Measurements from ENCODE around the gene KPNA3. TPM values are rescaled to one million over a fixed set of nuclear protein-coding genes. Genes with fewer than 3 reads are reported as not detected.
A peak's percentile ranks its signal among the peaks of the same experiment; 100 is the strongest.

The KPNA3 gene
- total RNA-seq, 1 experiment from 2014 or later, result 49.7 TPM

DNA sequence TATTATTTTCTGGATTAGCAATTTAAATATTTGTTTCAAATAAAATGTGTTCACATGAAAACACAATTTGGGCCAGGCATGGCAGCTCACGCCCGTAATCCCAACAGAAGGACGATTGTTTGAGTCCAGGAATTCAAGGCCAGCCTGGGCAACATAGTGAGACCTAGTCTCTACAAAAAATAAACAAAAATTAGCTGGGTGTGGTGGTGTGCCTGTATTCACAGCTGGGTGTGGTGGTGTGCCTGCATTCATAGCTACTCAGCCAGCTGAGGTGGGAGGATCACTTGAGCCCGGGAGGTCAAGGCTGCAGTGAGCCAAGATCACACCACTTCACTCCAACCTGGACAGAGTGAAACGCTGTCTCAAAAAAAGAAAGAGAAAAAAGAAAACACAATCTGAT is 46.4 kb downstream of the KPNA3 start:
- no peak for DNase-seq
- Histone ChIP-seq H3K4me2 (ENCODE audit: insufficient read depth, insufficient read length, low read length) (no peak overlapping the region), H3K23ac (ENCODE audit: insufficient read length, low read depth, low read length) (no peak overlapping the region), H4K20me1 (ENCODE audit: control insufficient read depth, insufficient read depth, insufficient read length) (no peaks in the 10 kb centered on the region), H3K79me2 (ENCODE audit: insufficient read depth, low read length) (peaks cover 4% of the 10 kb centered on the region; the same call in 1 of the 2 replicates), H3K23me2 (ENCODE audit: insufficient read length, low read depth, low read length, poor library complexity, severe bottlenecking) (no peaks in the 10 kb centered on the region), H2BK120ac (ENCODE audit: low read depth, low read length, poor library complexity, severe bottlenecking) (no peak overlapping the region), H4K91ac (ENCODE audit: insufficient read length, low read depth, low read length) (no peak overlapping the region), H3K27ac (ENCODE audit: insufficient read length, low read depth, low read length) (no peak overlapping the region), H4K5ac (ENCODE audit: insufficient read length, low read depth, low read length) (no peak overlapping the region), H3K56ac (ENCODE audit: insufficient read length, low read depth, low read length) (no peak overlapping the region), H3K27me3 (ENCODE audit: insufficient read depth, low read length) (no peaks in the 10 kb centered on the region), H2BK15ac (ENCODE audit: low read depth, low read length) (no peak overlapping the region), H3K79me1 (ENCODE audit: insufficient read depth, low read depth, low read length, poor library complexity, severe bottlenecking) (peaks cover 14% of the 10 kb centered on the region), H3K9ac (ENCODE audit: extremely low read depth, insufficient read length, low read length) (no peak overlapping the region), H2BK12ac (ENCODE audit: insufficient read length, low read depth, low read length) (no peak overlapping the region), H3K4me1 (ENCODE audit: insufficient read depth, low read length) (no peaks in the 10 kb centered on the region), H2BK5ac (ENCODE audit: insufficient read length, low read length) (no peak overlapping the region), H3K4ac (ENCODE audit: low read depth, low read length) (no peak overlapping the region), H3K9me3 (ENCODE audit: control insufficient read depth, low read depth, low read length) (no peaks in the 10 kb centered on the region), H3K14ac (ENCODE audit: insufficient read depth, low read length) (no peak overlapping the region), H3K18ac (ENCODE audit: insufficient read length, low read depth, low read length) (no peak overlapping the region), H2AK5ac (ENCODE audit: insufficient read length, low read length) (no peak overlapping the region), H2BK20ac (ENCODE audit: low read depth, low read length, poor library complexity, severe bottlenecking) (no peak overlapping the region), H2AFZ (ENCODE audit: low read length) (no peak overlapping the region), H4K8ac (replicated peaks; ENCODE audit: insufficient read length, low read depth, low read length) (no peak overlapping the region), H3T11ph (ENCODE audit: low read length) (no peak overlapping the region)
- Mint-ChIP-seq H3K4me1 (no peaks in the 10 kb centered on the region), H3K27ac (peak overlapping the region in 1 of 3 experiments; percentile 77; a peak in 1 of 7 replicates), H3K36me3 (ENCODE audit: insufficient read depth in 1 of 3, low read depth in 3 of 3) (peaks cover 9 to 21% (median 16%) of the 10 kb centered on the region in 3 experiments; a peak in 6 of 7 replicates), H3K27me3 (ENCODE audit: low read depth) (no peaks in the 10 kb centered on the region), H3K9me3 (no peaks in the 10 kb centered on the region), H3K4me3 (no peak overlapping the region)
- WGBS (ENCODE audit: extremely low coverage, insufficient read length, low lambda C conversion rate), result no CpG with 5 or more reads among the region's 5 CpGs
- TF ChIP-seq, protein P1, sequence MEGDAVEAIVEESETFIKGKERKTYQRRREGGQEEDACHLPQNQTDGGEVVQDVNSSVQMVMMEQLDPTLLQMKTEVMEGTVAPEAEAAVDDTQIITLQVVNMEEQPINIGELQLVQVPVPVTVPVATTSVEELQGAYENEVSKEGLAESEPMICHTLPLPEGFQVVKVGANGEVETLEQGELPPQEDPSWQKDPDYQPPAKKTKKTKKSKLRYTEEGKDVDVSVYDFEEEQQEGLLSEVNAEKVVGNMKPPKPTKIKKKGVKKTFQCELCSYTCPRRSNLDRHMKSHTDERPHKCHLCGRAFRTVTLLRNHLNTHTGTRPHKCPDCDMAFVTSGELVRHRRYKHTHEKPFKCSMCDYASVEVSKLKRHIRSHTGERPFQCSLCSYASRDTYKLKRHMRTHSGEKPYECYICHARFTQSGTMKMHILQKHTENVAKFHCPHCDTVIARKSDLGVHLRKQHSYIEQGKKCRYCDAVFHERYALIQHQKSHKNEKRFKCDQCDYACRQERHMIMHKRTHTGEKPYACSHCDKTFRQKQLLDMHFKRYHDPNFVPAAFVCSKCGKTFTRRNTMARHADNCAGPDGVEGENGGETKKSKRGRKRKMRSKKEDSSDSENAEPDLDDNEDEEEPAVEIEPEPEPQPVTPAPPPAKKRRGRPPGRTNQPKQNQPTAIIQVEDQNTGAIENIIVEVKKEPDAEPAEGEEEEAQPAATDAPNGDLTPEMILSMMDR (conservative IDR thresholded peaks at IDR 0.05), result no peak
